HEK293T (cell line): ENCODE results near the gene R3HDM2.

Experiments used
- CTCF ChIA-PET: fragments of 350-600 bp; formaldehyde crosslinking; extraction: SDS; loops from one replicate; lab custom pipeline; 2021; ENCODE audit warnings: antibody characterized with exemption, inconsistent platforms; lab: Yijun Ruan, JAX
- POLR2A ChIA-PET: fragments of 350-600 bp; formaldehyde crosslinking; extraction: SDS; loops from one replicate; lab custom pipeline; 2020; ENCODE audit warnings: antibody characterized with exemption, inconsistent platforms; lab: Yijun Ruan, JAX
- DNase-seq: peaks from one replicate; pipeline ENCODE4 v3.0.0; 2012; ENCODE audit warnings: mixed read lengths; ENCODE audit errors: extremely low spot score
- ARNT ChIP-seq: fragments of 450-650 bp; IDR thresholded peaks from 2 replicates; pipeline ENCODE4 v1.6.1; 2017; ENCODE audit warnings: mild to moderate bottlenecking
- BHLHE40 ChIP-seq: fragments of 450-650 bp; IDR thresholded peaks from 2 replicates; pipeline ENCODE4 v1.6.1; 2016; ENCODE audit warnings: mild to moderate bottlenecking, moderate library complexity, borderline replicate concordance
- CTBP1 ChIP-seq: fragments of 450-650 bp; IDR thresholded peaks from 2 replicates; pipeline ENCODE4 v1.6.1; 2016; ENCODE audit warnings: borderline replicate concordance
- ELF4 ChIP-seq: fragments of 450-650 bp; IDR thresholded peaks from 2 replicates; pipeline ENCODE4 v1.6.1; 2017; ENCODE audit warnings: antibody characterized with exemption
- FOXA1 ChIP-seq: fragments of 450-650 bp; IDR thresholded peaks from 2 replicates; pipeline ENCODE4 v1.6.1; 2016; ENCODE audit warnings: mild to moderate bottlenecking
- FOXK2 ChIP-seq: fragments of 450-650 bp; IDR thresholded peaks from 2 replicates; pipeline ENCODE4 v1.6.1; 2016; ENCODE audit warnings: mild to moderate bottlenecking
- FOXM1 ChIP-seq: fragments of 450-650 bp; IDR thresholded peaks from 2 replicates; pipeline ENCODE4 v1.6.1; 2017; ENCODE audit warnings: mild to moderate bottlenecking, borderline replicate concordance
- HDGF ChIP-seq: fragments of 450-650 bp; IDR thresholded peaks from 2 replicates; pipeline ENCODE4 v1.6.1; 2017; ENCODE audit warnings: antibody characterized with exemption, borderline replicate concordance
- L3MBTL2 ChIP-seq: fragments of 450-650 bp; conservative IDR thresholded peaks from 2 replicates; pipeline ENCODE4 v1.6.1; 2016; ENCODE audit warnings: mild to moderate bottlenecking
- LEF1 ChIP-seq: fragments of 450-650 bp; IDR thresholded peaks from 2 replicates; pipeline ENCODE4 v1.6.1; 2017; ENCODE audit warnings: mild to moderate bottlenecking, borderline replicate concordance
- NFRKB ChIP-seq: fragments of 450-650 bp; IDR thresholded peaks from 2 replicates; pipeline ENCODE4 v1.6.1; 2016; ENCODE audit warnings: mild to moderate bottlenecking, moderate library complexity
- SP1 ChIP-seq: fragments of 450-650 bp; IDR thresholded peaks from 2 replicates; pipeline ENCODE4 v1.6.1; 2017
- SUZ12 ChIP-seq: fragments of 450-650 bp; IDR thresholded peaks from 2 replicates; pipeline ENCODE4 v1.6.1; 2016; ENCODE audit warnings: mild to moderate bottlenecking
- TARDBP ChIP-seq: fragments of 450-650 bp; IDR thresholded peaks from 2 replicates; pipeline ENCODE4 v1.6.1; 2016
- ZNF384 ChIP-seq: fragments of 450-650 bp; IDR thresholded peaks from 2 replicates; pipeline ENCODE4 v1.6.1; 2016
- TF ChIP-seq, protein P1 (sequence below): fragments of 450-650 bp; IDR thresholded peaks from 2 replicates; pipeline ENCODE4 v1.6.1; 2016

The R3HDM2 gene

DNA sequence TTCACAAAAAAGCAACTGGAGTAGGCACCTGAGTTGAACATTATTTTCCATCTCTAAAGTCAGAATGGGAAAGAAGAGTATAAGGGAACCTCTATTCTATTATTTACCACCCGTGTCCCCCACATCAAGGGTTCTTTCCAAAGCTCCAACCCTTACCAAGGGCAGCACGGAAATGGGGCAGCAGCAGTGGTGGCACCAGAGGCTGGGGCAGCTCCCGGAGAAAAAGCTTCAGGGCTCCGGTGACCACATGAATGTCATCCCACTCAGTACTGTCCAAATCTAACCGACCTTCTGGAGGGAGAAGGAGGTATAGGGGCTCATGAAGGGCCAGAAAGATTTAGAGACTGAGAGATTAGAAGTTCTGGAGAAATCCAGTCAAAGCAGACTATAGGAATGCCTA, 43.0 kb upstream of the R3HDM2 start:
- DNase-seq, result no peak
- TF ChIP-seq HDGF (no peak), FOXK2 (no peak)
- ChIA-PET CTCF (interaction anchor here (2.7 kb wide), 1 partner anchor 15 kb away, joined by 9 read pairs; the partner anchor contains the start of gene GLI1), POLR2A (interaction anchor here (1.2 kb wide), 1 partner anchor 12 kb away, joined by 4 read pairs; no protein-coding TSS in a partner anchor)

DNA sequence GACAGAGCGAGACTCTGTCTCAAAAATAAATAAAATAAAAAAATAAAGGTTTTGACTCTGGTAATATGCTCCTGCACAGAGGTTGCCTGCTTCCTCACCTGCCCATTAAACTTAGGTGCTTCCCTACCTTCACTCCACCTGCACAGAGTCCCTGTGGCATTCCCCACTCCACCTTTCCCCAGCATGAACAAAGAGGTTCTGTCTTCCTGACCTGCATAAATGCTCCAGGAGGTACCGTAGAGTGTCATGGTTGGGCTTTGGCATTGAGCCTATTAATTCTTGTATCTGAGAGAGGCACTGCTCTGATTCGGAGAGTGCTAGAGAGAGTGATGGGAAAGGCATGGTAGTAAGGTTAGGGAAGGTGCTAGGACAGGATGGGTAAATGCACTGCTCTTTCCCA, 42.5 kb upstream of the R3HDM2 start:
- TF ChIP-seq FOXK2 (no peak), ZNF384 (no peak), BHLHE40 (no peak), FOXM1 (no peak), SP1 (no peak), TARDBP (no peak), L3MBTL2 (no peak), FOXA1 (no peak), CTBP1 (no peak), SUZ12 (no peak), NFRKB (no peak), ELF4 (no peak), ARNT (no peak), HDGF (no peak), LEF1 (no peak)
- TF ChIP-seq, protein P1, sequence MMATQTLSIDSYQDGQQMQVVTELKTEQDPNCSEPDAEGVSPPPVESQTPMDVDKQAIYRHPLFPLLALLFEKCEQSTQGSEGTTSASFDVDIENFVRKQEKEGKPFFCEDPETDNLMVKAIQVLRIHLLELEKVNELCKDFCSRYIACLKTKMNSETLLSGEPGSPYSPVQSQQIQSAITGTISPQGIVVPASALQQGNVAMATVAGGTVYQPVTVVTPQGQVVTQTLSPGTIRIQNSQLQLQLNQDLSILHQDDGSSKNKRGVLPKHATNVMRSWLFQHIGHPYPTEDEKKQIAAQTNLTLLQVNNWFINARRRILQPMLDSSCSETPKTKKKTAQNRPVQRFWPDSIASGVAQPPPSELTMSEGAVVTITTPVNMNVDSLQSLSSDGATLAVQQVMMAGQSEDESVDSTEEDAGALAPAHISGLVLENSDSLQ, result no peak
- POLR2A ChIA-PET, result no interaction called here
- CTCF ChIA-PET, result interaction anchor here (2.7 kb wide), 1 partner anchor 14 kb away, joined by 9 read pairs; the partner anchor contains the start of gene GLI1
- DNase-seq, result no peak

DNA sequence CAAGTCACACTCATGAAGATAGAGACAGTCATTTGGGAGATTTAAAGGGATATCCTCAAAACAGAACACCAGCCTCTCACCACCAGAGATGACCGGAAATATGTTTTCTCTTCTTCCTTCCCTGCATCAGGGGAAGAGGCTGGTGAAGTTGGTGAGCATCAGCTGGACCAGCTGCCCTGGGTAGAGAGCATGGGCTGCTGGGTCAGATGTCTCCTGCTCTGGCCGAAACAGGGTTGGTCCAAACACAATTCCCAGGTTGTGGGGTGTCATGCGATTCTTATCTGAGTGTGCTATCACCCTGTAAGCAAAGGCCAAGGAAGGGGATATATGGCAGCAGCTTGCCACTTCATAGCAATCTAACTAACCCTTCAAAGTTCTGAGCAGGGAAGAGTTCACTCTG, 41.5 kb upstream of the R3HDM2 start:
- ChIA-PET POLR2A (no interaction called here), CTCF (interaction anchor here (0.5 kb wide), 1 partner anchor 17 kb away, joined by 3 read pairs; no protein-coding TSS in a partner anchor)
- TF ChIP-seq BHLHE40, result no peak
- no peak for DNase-seq

DNA sequence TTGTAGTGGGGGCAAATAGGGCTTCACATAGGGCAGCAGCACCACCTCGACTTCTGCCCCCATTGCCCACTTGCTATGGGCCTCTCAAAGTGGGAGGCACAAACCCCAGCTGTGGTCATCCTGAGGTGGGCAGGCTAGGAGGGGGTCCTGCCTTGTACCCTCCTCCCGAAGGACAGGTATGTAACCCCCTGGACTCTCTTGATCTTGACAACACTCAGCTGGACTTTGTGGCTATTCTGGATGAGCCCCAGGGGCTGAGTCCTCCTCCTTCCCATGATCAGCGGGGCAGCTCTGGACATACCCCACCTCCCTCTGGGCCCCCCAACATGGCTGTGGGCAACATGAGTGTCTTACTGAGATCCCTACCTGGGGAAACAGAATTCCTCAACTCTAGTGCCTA, 40.8 kb upstream of the R3HDM2 start:
- ChIA-PET CTCF (interaction anchor here (0.6 to 1.9 kb wide), 2 partner anchors 13 to 227 kb away, joined by 4 to 8 read pairs; no protein-coding TSS in a partner anchor), POLR2A (interaction anchor here (1.0 kb wide), 1 partner anchor 13 kb away, joined by 3 read pairs; no protein-coding TSS in a partner anchor)
- no peak for TF ChIP-seq LEF1
- no peak for TF ChIP-seq ELF4
- no peak for TF ChIP-seq SP1
- TF ChIP-seq ARNT, result no peak
- no peak for TF ChIP-seq BHLHE40
- TF ChIP-seq FOXM1, result no peak
- no peak for TF ChIP-seq NFRKB
- no peak for TF ChIP-seq FOXA1
- TF ChIP-seq ZNF384, result no peak
- no peak for TF ChIP-seq TARDBP
- TF ChIP-seq, protein P1, result no peak
- TF ChIP-seq SUZ12, result no peak
- no peak for TF ChIP-seq FOXK2
- no peak for TF ChIP-seq L3MBTL2
- no peak for TF ChIP-seq HDGF
- no peak for TF ChIP-seq CTBP1

DNA sequence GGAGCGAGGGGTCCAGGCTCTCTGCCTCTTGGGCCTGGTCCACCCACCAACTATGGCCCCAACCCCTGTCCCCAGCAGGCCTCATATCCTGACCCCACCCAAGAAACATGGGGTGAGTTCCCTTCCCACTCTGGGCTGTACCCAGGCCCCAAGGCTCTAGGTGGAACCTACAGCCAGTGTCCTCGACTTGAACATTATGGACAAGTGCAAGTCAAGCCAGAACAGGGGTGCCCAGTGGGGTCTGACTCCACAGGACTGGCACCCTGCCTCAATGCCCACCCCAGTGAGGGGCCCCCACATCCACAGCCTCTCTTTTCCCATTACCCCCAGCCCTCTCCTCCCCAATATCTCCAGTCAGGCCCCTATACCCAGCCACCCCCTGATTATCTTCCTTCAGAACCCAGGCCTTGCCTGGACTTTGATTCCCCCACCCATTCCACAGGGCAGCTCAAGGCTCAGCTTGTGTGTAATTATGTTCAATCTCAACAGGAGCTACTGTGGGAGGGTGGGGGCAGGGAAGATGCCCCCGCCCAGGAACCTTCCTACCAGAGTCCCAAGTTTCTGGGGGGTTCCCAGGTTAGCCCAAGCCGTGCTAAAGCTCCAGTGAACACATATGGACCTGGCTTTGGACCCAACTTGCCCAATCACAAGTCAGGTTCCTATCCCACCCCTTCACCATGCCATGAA, 40.3 kb upstream of the R3HDM2 start:
- TF ChIP-seq SUZ12, result no peak
- TF ChIP-seq CTBP1, result no peak
- no peak for TF ChIP-seq FOXM1
- CTCF ChIA-PET, result interaction anchor here (0.6 to 1.9 kb wide), 2 partner anchors 13 to 226 kb away, joined by 4 to 8 read pairs; no protein-coding TSS in a partner anchor
- DNase-seq, result no peak
- POLR2A ChIA-PET, result interaction anchor here (1.0 kb wide), 1 partner anchor 12 kb away, joined by 3 read pairs; no protein-coding TSS in a partner anchor

More for the DNA sequence above, 40.8 kb upstream of the R3HDM2 start:
- DNase-seq, result no peak

DNA sequence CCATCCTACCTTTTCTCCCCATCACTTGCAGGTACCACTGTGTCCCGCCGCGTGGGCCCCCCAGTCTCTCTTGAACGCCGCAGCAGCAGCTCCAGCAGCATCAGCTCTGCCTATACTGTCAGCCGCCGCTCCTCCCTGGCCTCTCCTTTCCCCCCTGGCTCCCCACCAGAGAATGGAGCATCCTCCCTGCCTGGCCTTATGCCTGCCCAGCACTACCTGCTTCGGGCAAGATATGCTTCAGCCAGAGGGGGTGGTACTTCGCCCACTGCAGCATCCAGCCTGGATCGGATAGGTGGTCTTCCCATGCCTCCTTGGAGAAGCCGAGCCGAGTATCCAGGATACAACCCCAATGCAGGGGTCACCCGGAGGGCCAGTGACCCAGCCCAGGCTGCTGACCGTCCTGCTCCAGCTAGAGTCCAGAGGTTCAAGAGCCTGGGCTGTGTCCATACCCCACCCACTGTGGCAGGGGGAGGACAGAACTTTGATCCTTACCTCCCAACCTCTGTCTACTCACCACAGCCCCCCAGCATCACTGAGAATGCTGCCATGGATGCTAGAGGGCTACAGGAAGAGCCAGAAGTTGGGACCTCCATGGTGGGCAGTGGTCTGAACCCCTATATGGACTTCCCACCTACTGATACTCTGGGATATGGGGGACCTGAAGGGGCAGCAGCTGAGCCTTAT, 39.6 kb upstream of the R3HDM2 start:
- TF ChIP-seq LEF1, result no peak
- no peak for TF ChIP-seq FOXA1
- TF ChIP-seq CTBP1, result no peak
- DNase-seq, result no peak
- CTCF ChIA-PET, result interaction anchor here (1.9 kb wide), 1 partner anchor 12 kb away, joined by 8 read pairs; no protein-coding TSS in a partner anchor
- POLR2A ChIA-PET, result interaction anchor here (1.0 to 1.5 kb wide), 3 partner anchors 12 to 16 kb away, joined by 3 to 4 read pairs (median 4); partner anchors contain the start of gene INHBE
